HepG2 (cell line): ENCODE data around the gene SMIM28. TPM values are rescaled to one million over a fixed set of nuclear protein-coding genes. Genes with fewer than 3 reads are reported as not detected.

ENCODE experiments used
- CEBPG ChIP-seq: IDR thresholded peaks from 2 replicates; pipeline ENCODE4 v1.6.1; 2016
- CREB1 ChIP-seq, 2 experiments: fragments of 450-650 bp in 1 of 2; IDR thresholded peaks; 2 replicates each; pipeline ENCODE4 v1.6.1; 2016 to 2017; ENCODE audit warnings: control low read depth in 1 of 2, mild to moderate bottlenecking in 1 of 2, missing compliant biosample characterization in 1 of 2, missing genetic modification characterization in 1 of 2
- KDM1A ChIP-seq: IDR thresholded peaks from 2 replicates; pipeline ENCODE4 v1.6.1; 2016; ENCODE audit warnings: missing compliant biosample characterization
- KDM3A ChIP-seq: IDR thresholded peaks from 2 replicates; pipeline ENCODE4 v1.6.1; 2018; ENCODE audit warnings: low read depth, missing compliant biosample characterization
- MIER2 ChIP-seq: IDR thresholded peaks from 2 replicates; pipeline ENCODE4 v1.6.1; 2016; ENCODE audit warnings: missing biosample characterization, missing genetic modification reagents
- NFYC ChIP-seq: IDR thresholded peaks from 2 replicates; pipeline ENCODE4 v1.6.1; 2016; ENCODE audit warnings: missing genetic modification reagents, missing compliant biosample characterization
- ONECUT2 ChIP-seq: sonication (generic); formaldehyde crosslinking; IDR thresholded peaks from 2 replicates; pipeline ENCODE4 v1.4.0; 2020; ENCODE audit warnings: missing genetic modification reagents
- PHF21A ChIP-seq: sonication (generic); formaldehyde crosslinking; IDR thresholded peaks from 2 replicates; pipeline ENCODE4 v1.5.0; 2020; ENCODE audit warnings: mild to moderate bottlenecking, missing genetic modification reagents
- PRDM4 ChIP-seq: sonication (generic); formaldehyde crosslinking; IDR thresholded peaks from 2 replicates; pipeline ENCODE4 v1.9.0; 2021; ENCODE audit warnings: missing genetic modification reagents, borderline replicate concordance
- SP4 ChIP-seq: sonication (generic); formaldehyde crosslinking; IDR thresholded peaks from 2 replicates; pipeline ENCODE4 v1.8.1; 2023; ENCODE audit warnings: mild to moderate bottlenecking, missing genetic modification reagents
- TMF1 ChIP-seq: sonication (generic); formaldehyde crosslinking; IDR thresholded peaks from 2 replicates; pipeline ENCODE4 v1.8.1; 2022; ENCODE audit warnings: low read depth, missing genetic modification reagents
- ZBTB1 ChIP-seq: sonication (generic); formaldehyde crosslinking; IDR thresholded peaks from 2 replicates; pipeline ENCODE4 v1.4.0; 2020; ENCODE audit warnings: missing genetic modification reagents, borderline replicate concordance
- ZBTB49 ChIP-seq: sonication (generic); formaldehyde crosslinking; IDR thresholded peaks from 2 replicates; pipeline ENCODE4 v1.4.0; 2020; ENCODE audit warnings: missing genetic modification reagents, borderline replicate concordance
- ZNF512 ChIP-seq: sonication (generic); formaldehyde crosslinking; IDR thresholded peaks from 2 replicates; pipeline ENCODE4 v1.4.0; 2020; ENCODE audit warnings: mild to moderate bottlenecking, missing genetic modification reagents
- polyA plus RNA-seq, 8 experiments: library from polyadenylated mRNA; depleted of rRNA in 3 of 8; stranded (reverse) in 7 of 8; unstranded in 1 of 8; fragments of >200 nt; fragmentation: Illumina TruSeq in 4 of 8; extraction: Trizol in 4 of 8; gene quantifications; 2 replicates each; pipeline versions ENCODE4 v1.2.1 to v1.2.3, GENCODE V29; 2011 to 2016; ENCODE audit warnings: low read depth in 4 of 8, missing spikeins in 1 of 8, mixed read lengths in 1 of 8; ENCODE audit not compliant: insufficient read depth in 1 of 8
- total RNA-seq, 5 experiments: library from RNA; depleted of rRNA; stranded (reverse); fragments of >200 nt; fragmentation: Illumina TruSeq; extraction: Trizol; gene quantifications; 2 replicates each; pipeline ENCODE4 v1.2.3, GENCODE V29; 2016; ENCODE audit warnings: low read depth in 1 of 5
- TF ChIP-seq, protein P1 (sequence below): sonication (generic); formaldehyde crosslinking; IDR thresholded peaks from 2 replicates; pipeline ENCODE4 v1.5.0; 2020; ENCODE audit warnings: mild to moderate bottlenecking, missing genetic modification reagents, borderline replicate concordance
- TF ChIP-seq, protein P2 (sequence below): sonication (generic); formaldehyde crosslinking; IDR thresholded peaks from 2 replicates; pipeline ENCODE4 v1.8.0; 2022; ENCODE audit warnings: mild to moderate bottlenecking, missing genetic modification reagents; ENCODE audit not compliant: insufficient replicate concordance

SMIM28 gene
- total and polyA plus RNA-seq, 2 of the 13 experiments (the other 11 are each of a cell fraction or from before 2014, with no cell fraction given), result not detected

DNA sequence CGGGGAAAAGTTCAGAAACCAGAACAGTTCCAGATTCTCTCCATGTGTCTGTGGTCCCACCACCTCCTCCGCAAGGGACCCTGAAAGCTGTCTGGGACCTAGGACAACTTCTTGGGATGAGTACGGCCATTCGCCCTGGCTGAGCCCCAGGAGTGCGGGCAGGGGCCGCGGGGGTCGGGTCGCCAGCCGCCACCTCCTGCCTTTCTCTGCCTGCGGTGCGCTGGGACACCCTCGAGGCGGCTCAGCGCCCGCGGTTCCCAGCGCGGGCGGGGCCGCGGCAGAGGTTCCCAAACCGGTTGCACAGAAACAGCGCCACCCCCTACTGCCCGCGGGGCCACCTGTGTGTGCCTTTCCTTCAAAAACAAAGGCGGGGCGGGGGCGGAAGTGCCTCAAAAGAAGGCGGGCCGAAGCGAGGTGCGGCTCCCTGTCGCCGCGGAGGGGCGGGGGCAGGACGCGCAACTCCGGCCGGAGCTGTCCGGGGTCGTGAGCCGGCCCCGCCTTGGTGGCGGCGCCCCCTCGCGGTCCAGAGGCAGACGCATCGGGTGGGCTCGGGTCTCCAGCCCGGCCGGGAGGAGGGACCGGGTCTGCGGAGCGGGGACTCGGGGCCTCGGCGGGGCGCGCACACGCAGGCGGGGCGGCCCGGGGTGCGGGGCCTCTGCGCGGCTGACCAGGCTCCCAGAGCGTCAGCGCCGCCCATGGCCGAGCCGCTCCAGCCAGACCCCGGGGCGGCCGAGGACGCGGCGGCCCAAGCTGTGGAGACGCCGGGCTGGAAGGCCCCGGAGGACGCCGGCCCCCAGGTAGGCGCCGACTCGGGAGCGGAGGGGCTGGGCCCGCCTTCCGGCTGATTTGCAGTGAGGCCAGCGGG, 26.3 kb downstream of the SMIM28 start, which contains the start of gene HEBP2 (continued):
- TF ChIP-seq, protein P1, sequence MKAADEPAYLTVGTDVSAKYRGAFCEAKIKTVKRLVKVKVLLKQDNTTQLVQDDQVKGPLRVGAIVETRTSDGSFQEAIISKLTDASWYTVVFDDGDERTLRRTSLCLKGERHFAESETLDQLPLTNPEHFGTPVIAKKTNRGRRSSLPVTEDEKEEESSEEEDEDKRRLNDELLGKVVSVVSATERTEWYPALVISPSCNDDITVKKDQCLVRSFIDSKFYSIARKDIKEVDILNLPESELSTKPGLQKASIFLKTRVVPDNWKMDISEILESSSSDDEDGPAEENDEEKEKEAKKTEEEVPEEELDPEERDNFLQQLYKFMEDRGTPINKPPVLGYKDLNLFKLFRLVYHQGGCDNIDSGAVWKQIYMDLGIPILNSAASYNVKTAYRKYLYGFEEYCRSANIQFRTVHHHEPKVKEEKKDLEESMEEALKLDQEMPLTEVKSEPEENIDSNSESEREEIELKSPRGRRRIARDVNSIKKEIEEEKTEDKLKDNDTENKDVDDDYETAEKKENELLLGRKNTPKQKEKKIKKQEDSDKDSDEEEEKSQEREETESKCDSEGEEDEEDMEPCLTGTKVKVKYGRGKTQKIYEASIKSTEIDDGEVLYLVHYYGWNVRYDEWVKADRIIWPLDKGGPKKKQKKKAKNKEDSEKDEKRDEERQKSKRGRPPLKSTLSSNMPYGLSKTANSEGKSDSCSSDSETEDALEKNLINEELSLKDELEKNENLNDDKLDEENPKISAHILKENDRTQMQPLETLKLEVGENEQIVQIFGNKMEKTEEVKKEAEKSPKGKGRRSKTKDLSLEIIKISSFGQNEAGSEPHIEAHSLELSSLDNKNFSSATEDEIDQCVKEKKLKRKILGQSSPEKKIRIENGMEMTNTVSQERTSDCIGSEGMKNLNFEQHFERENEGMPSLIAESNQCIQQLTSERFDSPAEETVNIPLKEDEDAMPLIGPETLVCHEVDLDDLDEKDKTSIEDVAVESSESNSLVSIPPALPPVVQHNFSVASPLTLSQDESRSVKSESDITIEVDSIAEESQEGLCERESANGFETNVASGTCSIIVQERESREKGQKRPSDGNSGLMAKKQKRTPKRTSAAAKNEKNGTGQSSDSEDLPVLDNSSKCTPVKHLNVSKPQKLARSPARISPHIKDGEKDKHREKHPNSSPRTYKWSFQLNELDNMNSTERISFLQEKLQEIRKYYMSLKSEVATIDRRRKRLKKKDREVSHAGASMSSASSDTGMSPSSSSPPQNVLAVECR (CRISPR knock-in tag), result peak; percentile 81
- TF ChIP-seq PHF21A (CRISPR knock-in tag) (peak; percentile 85), SP4 (CRISPR knock-in tag) (peak; percentile 89), NFYC (CRISPR knock-in tag) (peak; percentile 25), PRDM4 (CRISPR knock-in tag) (no peak), ZNF512 (CRISPR knock-in tag) (no peak), TMF1 (CRISPR knock-in tag) (peak; percentile 89), MIER2 (CRISPR knock-in tag) (peak; percentile 53; the same call in 1 of the 2 replicates), KDM3A (peak; percentile 93), ZBTB1 (CRISPR knock-in tag) (no peak), ONECUT2 (CRISPR knock-in tag) (peak; percentile 18; the same call in 1 of the 2 replicates), KDM1A (CRISPR knock-in tag) (no peak), CREB1 (IDR thresholded peaks at IDR 0.05) (peak; percentile 33; the same call in 1 of the 2 replicates), CREB1 (CRISPR knock-in tag; IDR thresholded peaks at IDR 0.05) (no peak), CEBPG (CRISPR knock-in tag) (peak; percentile 66), ZBTB49 (no peak)
- TF ChIP-seq, protein P2, sequence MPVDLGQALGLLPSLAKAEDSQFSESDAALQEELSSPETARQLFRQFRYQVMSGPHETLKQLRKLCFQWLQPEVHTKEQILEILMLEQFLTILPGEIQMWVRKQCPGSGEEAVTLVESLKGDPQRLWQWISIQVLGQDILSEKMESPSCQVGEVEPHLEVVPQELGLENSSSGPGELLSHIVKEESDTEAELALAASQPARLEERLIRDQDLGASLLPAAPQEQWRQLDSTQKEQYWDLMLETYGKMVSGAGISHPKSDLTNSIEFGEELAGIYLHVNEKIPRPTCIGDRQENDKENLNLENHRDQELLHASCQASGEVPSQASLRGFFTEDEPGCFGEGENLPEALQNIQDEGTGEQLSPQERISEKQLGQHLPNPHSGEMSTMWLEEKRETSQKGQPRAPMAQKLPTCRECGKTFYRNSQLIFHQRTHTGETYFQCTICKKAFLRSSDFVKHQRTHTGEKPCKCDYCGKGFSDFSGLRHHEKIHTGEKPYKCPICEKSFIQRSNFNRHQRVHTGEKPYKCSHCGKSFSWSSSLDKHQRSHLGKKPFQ (CRISPR knock-in tag), result peak; percentile 61
